HG02885 (cell line): ENCODE data around the gene NUP210L.
A peak's percentile ranks its signal among the peaks of the same experiment; 100 is the strongest.
"Not testable (repeated sequence)": the region's sequence is repeated elsewhere in the genome, so short reads cannot be mapped to it uniquely, and the experiment has no call there.

Experiments
- ATAC-seq: cut with Tn5 transposase; IDR thresholded peaks from one replicate; pipeline ENCODE4 v1.9.1; 2021; ENCODE audit warnings: mild to moderate bottlenecking; ENCODE audit not compliant: unreplicated experiment, poor library complexity

NUP210L gene

GRCh38 chr1:154000420-154000819 lies 154.5 kb downstream of the NUP210L start:
- ATAC-seq = no peak

DNA sequence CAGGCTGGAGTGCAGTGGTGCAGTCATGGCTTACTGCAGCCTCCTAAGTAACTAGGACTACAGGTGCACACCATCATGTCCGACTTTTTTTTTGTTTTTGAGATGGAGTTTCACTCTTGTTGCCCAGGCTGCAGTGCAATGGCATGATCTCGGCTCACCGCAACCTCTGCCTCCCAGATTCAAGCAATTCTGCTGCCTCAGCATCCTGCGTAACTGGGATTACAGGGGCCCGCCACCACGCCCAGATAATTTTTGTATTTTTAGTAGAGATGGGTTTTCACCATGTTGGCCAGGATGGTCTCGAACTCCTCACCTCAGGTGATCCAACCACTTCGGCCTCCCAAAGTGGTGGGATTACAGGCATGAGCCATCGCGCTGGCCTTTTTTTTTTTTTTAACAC lies 158.0 kb downstream of the NUP210L start:
- ATAC-seq = not testable (repeated sequence)

- no peak for ATAC-seq
Observed at GRCh38 chr1:153995640-153996039, 159.2 kb downstream of the NUP210L start.

DNA sequence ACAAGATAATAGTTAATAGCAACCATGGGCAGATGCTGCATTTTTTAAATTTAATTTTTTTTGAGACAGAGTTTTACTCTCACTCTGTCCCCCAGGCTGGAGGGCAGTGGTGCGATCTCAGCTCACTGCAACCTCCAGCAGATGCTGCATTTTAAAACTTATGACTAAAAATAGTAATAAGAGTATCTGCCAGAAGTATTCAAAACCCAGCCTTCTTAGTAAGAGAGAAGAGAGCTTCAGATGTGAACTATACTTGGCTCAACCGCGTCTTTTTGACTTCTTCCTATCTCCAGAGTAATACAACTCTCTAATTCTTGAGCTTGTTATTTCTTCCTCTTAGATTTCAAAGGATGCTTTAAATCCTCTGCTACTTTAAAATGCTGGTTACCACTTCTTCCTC lies 159.7 kb downstream of the NUP210L start:
- no peak for ATAC-seq

DNA sequence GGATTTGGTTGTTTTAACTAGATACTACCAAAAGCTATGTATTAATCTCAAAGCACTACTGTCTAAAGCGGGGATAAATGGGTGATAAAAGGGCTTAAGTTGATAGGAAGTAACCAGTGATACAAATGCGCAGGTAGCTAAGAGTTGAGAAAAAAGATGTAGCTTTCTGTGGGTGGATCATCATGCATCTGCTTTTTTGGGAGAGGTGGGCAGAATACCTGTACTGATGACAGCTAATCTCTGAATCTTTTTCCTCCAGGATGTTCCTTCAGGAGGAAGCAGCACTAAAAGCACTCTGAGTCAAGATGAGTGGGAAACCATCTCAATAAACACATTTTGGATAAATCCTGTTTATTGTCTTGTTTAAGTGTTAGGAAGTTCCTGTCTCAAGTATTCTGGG lies 163.1 kb downstream of the NUP210L start:
- ATAC-seq = no peak

- no peak for ATAC-seq
Observed at GRCh38 chr1:153991151-153991630, 163.7 kb downstream of the NUP210L start.

- peak; percentile 80 for ATAC-seq
Observed at GRCh38 chr1:153990468-153991150, 164.3 kb downstream of the NUP210L start, which contains the start of gene RPS27. RPS27 (plus strand) TSS chr1:153990762; CDS start chr1:153990797, 35 bp downstream.

DNA sequence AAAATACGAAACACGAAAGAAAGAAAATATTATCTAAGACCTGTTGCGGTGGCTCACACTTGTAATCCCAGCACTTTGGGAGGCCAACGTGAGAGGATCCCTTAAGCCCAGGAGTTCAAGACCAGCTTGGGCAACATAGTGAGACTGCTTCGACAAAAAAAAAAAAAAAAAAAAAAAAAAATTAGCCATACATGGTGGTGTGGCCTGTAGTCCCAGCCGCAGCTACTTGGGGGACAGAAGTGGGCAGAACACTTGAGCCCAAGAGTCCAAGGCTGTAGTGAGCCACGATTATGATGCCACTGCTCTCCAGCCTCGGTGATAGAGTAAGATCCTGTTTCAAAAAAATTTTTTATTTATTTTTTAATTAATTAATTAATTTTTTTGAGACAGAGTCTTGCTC lies 167.3 kb downstream of the NUP210L start:
- ATAC-seq = no peak

DNA sequence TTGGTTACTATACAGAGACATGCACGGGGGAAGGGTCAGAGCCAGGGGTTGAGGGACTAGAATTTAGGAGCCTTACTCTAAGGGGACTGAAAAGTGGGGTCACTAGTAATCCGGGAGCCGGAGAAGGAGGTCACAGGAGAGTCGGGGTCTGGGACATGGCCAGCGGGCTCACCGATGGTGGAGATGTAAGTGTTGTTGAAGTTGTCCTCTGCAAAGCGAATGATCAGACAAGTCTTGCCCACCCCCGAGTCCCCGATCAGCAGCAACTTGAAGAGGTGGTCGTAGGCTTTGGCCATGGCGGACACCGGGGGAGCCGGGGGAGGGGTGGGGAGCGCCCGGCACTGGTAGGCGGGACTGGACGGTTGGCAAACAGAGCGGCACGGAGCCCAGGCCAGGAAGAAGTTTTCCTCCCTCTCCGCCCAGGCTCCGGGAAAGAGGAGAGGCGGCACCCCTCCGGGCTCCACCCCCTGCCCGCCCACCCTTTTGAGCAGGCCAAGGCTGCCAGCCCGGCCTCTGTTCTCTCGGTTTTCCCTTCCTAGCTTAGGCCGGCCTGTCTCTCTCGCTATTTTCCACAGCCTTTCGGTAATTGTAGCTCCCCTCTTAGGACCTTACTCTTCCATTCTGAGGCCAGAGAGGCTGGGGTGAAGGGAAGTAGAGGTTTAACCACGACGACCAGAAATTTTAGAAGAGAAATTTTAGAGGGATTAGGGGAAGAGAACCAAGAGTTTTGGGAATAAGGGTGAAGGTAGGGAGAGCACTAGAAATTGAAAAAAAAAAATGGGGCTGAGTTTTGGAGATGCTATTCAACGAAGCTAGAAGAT lies 168.7 kb downstream of the NUP210L start, which contains the start of gene RAB13:
TSS of gene RAB13 (minus strand) at position 399 of the 821 bp plus-strand sequence. CDS start at position 296, 103 bp downstream.
- no peak for ATAC-seq

- no peak for ATAC-seq
Observed at GRCh38 chr1:153985341-153985912, 169.4 kb downstream of the NUP210L start.

DNA sequence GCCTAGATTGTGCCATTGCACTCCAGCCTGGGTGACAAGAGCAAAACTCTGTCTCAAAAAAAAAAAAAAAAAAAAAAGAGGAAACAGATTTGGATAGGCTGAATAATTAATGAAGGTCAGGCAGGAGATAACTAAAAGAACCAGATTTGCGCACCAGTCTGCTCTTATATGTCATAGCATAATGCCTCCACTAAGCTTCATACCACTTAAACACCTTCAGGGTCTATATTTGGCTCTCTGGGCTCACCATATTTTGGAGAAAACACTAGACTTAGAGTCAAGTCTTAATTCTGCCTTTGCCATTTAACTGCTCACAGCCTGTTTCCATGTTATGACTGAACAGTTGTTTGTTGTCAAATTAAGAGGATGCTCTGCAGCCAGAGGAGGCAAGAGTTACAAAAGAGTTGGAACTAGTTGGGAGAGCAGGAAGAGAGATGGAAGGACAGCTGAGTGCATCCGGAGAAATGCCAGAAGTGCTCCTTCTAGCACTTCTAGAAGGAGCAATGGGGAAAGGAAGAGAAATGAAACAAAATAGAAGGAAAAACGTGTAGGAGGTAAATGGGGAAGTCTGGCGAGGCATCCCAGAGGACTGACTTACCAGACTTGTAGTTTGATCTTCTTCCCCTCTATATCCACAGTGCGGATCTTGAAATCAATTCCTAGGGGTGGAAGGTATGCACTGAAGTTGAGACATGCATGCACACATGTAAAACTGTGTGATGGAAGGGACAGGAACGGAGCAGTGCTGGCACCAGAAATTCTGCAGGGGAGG lies 170.6 kb downstream of the NUP210L start:
- ATAC-seq = no peak

DNA sequence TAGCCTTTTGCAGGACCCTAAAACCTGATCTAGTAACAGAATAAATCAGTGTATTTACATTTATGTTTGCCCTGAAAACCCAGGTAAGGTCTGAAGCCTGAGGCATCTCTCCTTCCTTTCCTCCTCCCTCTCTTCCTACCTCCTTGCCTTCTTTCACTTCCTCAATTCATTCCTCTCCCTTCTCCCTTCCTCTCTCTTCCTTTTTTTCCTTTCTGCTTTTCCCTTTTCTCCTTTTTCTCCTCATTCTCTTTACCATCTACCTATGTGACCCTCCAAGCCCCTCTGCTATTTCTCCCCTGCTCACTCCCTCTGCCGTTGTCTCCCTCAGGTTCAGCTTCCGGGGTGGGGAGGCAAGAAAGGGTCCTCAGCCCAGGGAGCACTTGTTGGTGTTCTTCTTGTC lies 173.1 kb downstream of the NUP210L start:
- ATAC-seq = not testable (repeated sequence)

DNA sequence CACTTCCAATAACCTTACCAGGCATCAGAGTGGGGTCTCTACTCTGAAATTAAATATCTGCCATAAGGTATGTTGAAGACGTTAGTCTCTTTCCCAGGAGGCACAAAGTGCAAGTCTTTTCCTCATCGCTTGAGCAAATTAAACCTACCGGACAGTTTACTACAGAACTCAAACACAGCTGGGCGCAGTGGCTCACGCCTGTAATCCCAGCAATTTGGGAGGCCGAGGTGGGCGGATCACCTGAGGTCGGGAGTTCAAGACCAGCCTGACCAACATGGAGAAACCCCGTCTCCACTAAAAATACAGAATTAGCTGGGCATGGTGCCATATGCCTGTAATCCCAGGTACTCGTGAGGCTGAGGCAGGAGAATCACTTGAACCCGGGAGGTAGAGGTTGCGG lies 175.8 kb downstream of the NUP210L start:
- not testable (repeated sequence) for ATAC-seq

DNA sequence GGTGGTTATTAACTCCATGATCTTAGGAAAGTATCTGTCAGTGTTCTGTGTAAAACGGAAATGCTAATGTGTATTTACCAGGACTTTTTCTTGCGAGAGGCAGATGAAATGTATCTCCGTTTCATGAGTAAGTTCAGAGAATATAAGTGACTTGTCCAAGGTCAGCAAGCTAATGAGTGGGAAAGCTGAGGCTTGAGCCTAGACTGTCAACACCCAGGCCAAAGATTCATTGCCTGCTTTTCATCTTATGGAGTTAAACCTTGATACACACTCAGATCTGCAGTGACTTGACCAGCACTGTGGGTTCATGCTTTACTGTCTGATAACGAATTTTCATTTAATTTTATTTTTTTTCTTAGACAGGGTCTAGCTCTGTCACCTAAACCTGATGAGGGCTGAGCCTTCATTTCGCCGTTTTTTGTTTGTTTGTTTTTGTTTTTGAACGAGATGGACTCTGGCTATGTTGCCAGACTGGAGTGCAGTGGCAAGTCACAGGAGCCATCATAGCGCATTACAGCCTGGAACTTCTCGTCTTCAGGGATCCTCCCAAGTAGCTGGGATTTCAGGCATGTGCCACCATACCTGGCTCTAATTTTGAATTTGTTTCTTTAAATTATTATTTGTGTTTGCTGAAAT lies 176.5 kb downstream of the NUP210L start:
- ATAC-seq = no peak

DNA sequence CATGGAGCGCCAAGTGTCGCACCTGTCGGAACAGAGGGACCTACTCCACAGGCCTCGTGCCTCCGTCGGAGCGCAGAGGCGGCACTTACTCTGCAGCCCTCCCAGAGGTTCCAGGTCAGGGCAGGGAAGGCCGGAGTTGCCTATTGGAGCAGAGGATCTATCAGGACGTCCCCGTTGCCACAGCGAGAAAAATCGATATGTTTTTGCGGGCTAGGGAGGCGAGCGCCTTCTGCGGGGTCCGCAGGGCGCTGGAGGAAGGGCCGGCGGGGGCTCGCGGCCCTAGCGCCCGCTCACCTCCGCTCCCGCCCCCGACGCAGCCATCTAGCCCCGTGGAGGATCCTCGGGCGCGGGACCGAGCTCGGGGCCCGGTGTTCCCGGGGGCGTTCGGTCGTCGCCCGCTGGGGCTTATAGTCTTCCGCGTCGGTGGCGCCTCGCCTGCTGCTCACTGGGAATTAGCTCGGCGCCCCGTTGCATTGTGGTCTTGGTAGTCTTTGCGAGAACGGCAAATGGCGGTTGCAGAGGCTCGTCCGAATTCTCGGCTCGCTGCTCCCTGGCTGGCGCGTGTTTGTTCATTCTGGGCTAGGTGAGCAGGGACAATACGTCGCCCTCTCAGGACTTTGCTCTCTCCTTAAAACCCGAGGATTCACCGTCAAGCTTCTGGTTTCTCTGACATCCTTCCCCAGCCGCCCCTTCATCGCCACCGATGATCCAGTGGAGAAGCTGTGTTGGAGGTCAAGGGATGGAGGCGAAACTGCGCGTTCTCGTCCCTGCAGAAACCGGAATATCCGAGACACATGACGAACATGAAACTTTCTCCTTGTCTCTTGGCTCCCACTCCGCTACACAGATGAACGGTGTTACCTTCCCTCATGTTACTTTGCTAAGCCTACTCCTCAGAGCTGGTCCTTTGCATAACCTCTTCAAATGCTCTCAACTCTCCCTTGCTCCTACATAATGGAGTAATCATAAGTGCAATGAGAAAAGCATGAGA lies 177.3 kb downstream of the NUP210L start, which contains the start of gene JTB:
TSS of gene JTB (minus strand) at position 425 of the 991 bp plus-strand sequence. CDS start at position 3, 422 bp downstream.
- ATAC-seq = peak; percentile 85

DNA sequence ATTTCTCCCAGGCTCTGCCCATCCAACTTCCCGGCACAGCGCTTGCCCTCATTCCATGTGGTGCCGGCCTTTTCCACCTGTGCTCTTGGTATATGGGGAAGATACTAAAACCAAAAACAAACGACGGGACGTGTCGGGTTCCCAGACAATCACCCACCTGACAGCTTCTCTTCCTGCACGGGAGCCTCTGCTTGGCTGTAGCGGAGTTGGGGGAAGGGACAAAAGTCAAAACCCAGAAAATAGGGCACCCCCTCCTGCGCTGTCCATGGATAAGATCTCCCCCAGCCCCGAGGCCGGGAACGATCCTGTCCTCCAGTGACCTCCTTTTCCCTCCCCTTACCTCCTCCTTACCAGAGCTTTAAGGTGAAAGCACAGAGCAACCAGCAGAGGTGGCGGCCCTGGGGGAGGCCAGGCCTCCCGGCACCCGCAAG lies 178.0 kb downstream of the NUP210L start:
- ATAC-seq = no peak

- ATAC-seq = no peak
Observed at GRCh38 chr1:153973525-153973924, 181.3 kb downstream of the NUP210L start.

DNA sequence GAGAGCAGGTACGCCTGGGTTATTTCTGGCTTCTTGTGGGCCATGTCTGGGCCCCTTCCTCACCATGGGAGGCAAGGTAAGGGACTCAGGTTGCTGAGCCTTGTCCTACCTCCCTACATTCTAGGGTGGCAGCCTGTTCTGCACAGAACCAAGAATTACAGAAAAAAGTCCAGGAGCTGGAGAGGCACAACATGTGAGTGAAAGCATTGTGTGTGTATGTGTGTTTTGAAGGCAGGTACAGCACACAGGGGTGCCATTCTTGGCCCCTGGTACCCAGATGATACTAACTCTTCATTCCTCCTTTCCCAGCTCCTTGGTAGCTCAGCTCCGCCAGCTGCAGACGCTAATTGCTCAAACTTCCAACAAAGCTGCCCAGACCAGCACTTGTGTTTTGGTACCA lies 181.8 kb downstream of the NUP210L start:
- no peak for ATAC-seq
